C4-2B (cell line): Measurements from ENCODE around the gene TACC3.
"Not testable (repeated sequence)": the region's sequence is repeated elsewhere in the genome, so short reads cannot be mapped to it uniquely, and the experiment has no call there.

Experiments
- CTCF ChIP-seq: fragments of 450-650 bp; conservative IDR thresholded peaks from 2 replicates; pipeline ENCODE4 v1.5.1; 2017; ENCODE audit warnings: mild to moderate bottlenecking
- ZFX ChIP-seq: fragments of 450-650 bp; IDR thresholded peaks from 2 replicates; pipeline ENCODE4 v1.6.1; 2017

GRCh38 chr4:1701671-1702070, 19.6 kb upstream of the TACC3 start:
- not testable (repeated sequence) for TF ChIP-seq CTCF, ZFX
